Stomach (tissue), 9 donors: ENCODE results near the gene ITGAE. TPM values are rescaled to one million over a fixed set of nuclear protein-coding genes. Genes with fewer than 3 reads are reported as not detected.

ENCODE experiments used
- DNase-seq, 2 donors: peaks; one replicate each; pipeline versions ENCODE4 v3.0.0 to v3.0.0-alpha.2; 2013 to 2019
- H3K27ac ChIP-seq, 5 donors: fragments of 200-600 bp in 4 of 5; sonication (generic) in 4 of 5; one replicate each; pipeline ENCODE4 v1.5.1; 2013 to 2019; ENCODE audit warnings: mild to moderate bottlenecking in 1 of 5, moderate library complexity in 1 of 5
- H3K27me3 ChIP-seq, 3 donors: fragments of 200-600 bp; sonication (generic); one replicate each; pipeline ENCODE4 v1.5.1; 2017 to 2019; ENCODE audit warnings: mixed run types in 1 of 3
- H3K36me3 ChIP-seq, 4 donors: fragments of 200-600 bp; sonication (generic); 1 replicate in 3 of 4; 2 replicates in 1 of 4; pipeline ENCODE4 v1.5.1; 2016 to 2019
- H3K4me1 ChIP-seq, 4 donors: fragments of 200-600 bp; sonication (generic); one replicate each; pipeline ENCODE4 v1.5.1; 2016 to 2019
- H3K4me3 ChIP-seq, 4 donors: fragments of 200-600 bp; sonication (generic) in 3 of 4; one replicate each; pipeline ENCODE4 v1.5.1; 2016 to 2019; ENCODE audit warnings: mild to moderate bottlenecking in 1 of 4
- H3K9me3 ChIP-seq, 4 donors: fragments of 200-600 bp; sonication (generic); one replicate each; pipeline ENCODE4 v1.5.1; 2016 to 2019
- CTCF ChIP-seq, 7 experiments: fragments of 450-650 bp in 4 of 7; fragments of 200-600 bp in 3 of 7; sonication (generic) in 3 of 7; IDR thresholded peaks; one replicate each; pipeline ENCODE4 v1.5.1; 2016 to 2019; ENCODE audit warnings: antibody characterized with exemption in 7 of 7, control low read depth in 2 of 7, mild to moderate bottlenecking in 1 of 7
- EP300 ChIP-seq: sonication (generic); formaldehyde crosslinking; IDR thresholded peaks from one replicate; pipeline ENCODE4 v1.6.1; 2017; ENCODE audit warnings: antibody characterized with exemption
- POLR2A ChIP-seq, 4 donors: fragments of 450-650 bp; IDR thresholded peaks; one replicate each; pipeline ENCODE4 v1.6.1; 2016; ENCODE audit warnings: antibody characterized with exemption in 4 of 4, control low read depth in 2 of 4, mild to moderate bottlenecking in 1 of 4, moderate library complexity in 1 of 4
- POLR2AphosphoS5 ChIP-seq, 3 donors: sonication (generic); formaldehyde crosslinking; IDR thresholded peaks; one replicate each; pipeline ENCODE4 v1.6.1; 2016; ENCODE audit warnings: antibody characterized with exemption in 3 of 3
- WGBS, 5 donors: extraction: QIAGEN DNeasy Blood & Tissue Kit in 3 of 5; methylation state at CpG; one replicate each; pipeline versions ENCODE4 v1.1.5 to v1.1.7; 2013 to 2018; 5-methylcytosine and 5-hydroxymethylcytosine counted together
- intact Hi-C: fragments of 100-400 bp; cut with DNase I; formaldehyde crosslinking; loops from one replicate; pipeline ENCODE4 v1.15.1; 2023; ENCODE audit warnings: low total_unique reads
- polyA plus RNA-seq, 3 donors: library from polyadenylated mRNA; stranded (reverse); fragments of 200-250 nt; gene quantifications; one replicate each; pipeline ENCODE4 v1.2.3, GENCODE V29; 2013
- total RNA-seq, 5 donors: library from RNA; depleted of rRNA; stranded (reverse); fragments of >200 nt; gene quantifications; one replicate each; pipeline versions ENCODE4 v1.1.0 to v1.2.3, GENCODE V29; 2014 to 2016
- donor health status: healthy with polysubstance abuse.
- donor health status: Bipolar disorder and iron deficiency.
- donor health status: healthy.

Gene ITGAE
- total and polyA plus RNA-seq, 8 donors, result 4.5 to 66.8 (median 31.0) TPM

- TF ChIP-seq POLR2AphosphoS5 (IDR thresholded peaks at IDR 0.05) (no peak), EP300 (no peak), POLR2A (IDR thresholded peaks at IDR 0.05) (no peak), CTCF (IDR thresholded peaks at IDR 0.05) (no peak)
- Histone ChIP-seq H3K9me3 (no peaks in the 10 kb centered on the region), H3K36me3 (peaks cover 15 to 78% (median 75%) of the 10 kb centered on the region in 4 donors), H3K27ac (no peak overlapping the region), H3K4me3 (no peak overlapping the region), H3K27me3 (no peaks in the 10 kb centered on the region), H3K4me1 (peaks cover 8 to 42% (median 14%) of the 10 kb centered on the region in 4 donors)
- 84 to 91% (median 88%) methylated on average over 4 of the region's 4 CpGs for WGBS, 5 donors
- no peak for DNase-seq
- intact Hi-C loops, result no loop called here
Measured at GRCh38 chr17:3834811-3835210, 33.8 kb upstream of the ITGAE start.

GRCh38 chr17:3828852-3829232 lies 27.9 kb upstream of the ITGAE start:
- no peak for TF ChIP-seq POLR2A (IDR thresholded peaks at IDR 0.05)
- TF ChIP-seq EP300, result no peak
- TF ChIP-seq POLR2AphosphoS5 (IDR thresholded peaks at IDR 0.05), result no peak
- TF ChIP-seq CTCF (IDR thresholded peaks at IDR 0.05), result no peak
- H3K27ac ChIP-seq, result peak overlapping the region; percentile 17 to 69 (median 47)
- H3K4me1 ChIP-seq, result peaks cover 5 to 38% (median 19%) of the 10 kb centered on the region in 4 donors
- DNase-seq, result no peak
- intact Hi-C loops, result no loop called here
- H3K27me3 ChIP-seq, result no peaks in the 10 kb centered on the region
- peaks cover 17 to 78% (median 72%) of the 10 kb centered on the region in 4 donors for H3K36me3 ChIP-seq
- 80 to 88% (median 87%) methylated on average over 7 of the region's 7 CpGs for WGBS, 5 donors
- no peaks in the 10 kb centered on the region for H3K9me3 ChIP-seq
- H3K4me3 ChIP-seq, result no peak overlapping the region

- intact Hi-C loops, result no loop called here
- Histone ChIP-seq H3K4me1 (peaks cover 5 to 38% (median 19%) of the 10 kb centered on the region in 4 donors), H3K4me3 (no peak overlapping the region), H3K27ac (peak overlapping the region; percentile 29 to 69 (median 47)), H3K36me3 (peaks cover 21 to 78% (median 72%) of the 10 kb centered on the region in 4 donors), H3K27me3 (no peaks in the 10 kb centered on the region), H3K9me3 (no peaks in the 10 kb centered on the region)
- TF ChIP-seq CTCF (IDR thresholded peaks at IDR 0.05), result no peak
- TF ChIP-seq POLR2A (IDR thresholded peaks at IDR 0.05), result no peak
- peak in 1 of 3 donors; percentile 25 for TF ChIP-seq POLR2AphosphoS5 (IDR thresholded peaks at IDR 0.05)
- TF ChIP-seq EP300, result no peak
- peak; percentile 31 to 45 for DNase-seq
- WGBS, 5 donors, result 28 to 53% (median 37%) methylated on average over 7 of the region's 7 CpGs
Measured at GRCh38 chr17:3828151-3828851, 27.3 kb upstream of the ITGAE start.

GRCh38 chr17:3827124-3827773 lies 26.3 kb upstream of the ITGAE start:
- peak; percentile 65 to 78 for DNase-seq
- WGBS, 5 donors, result 47 to 55% (median 48%) methylated on average over 6 of the region's 6 CpGs
- Histone ChIP-seq H3K36me3 (peaks cover 30 to 82% (median 77%) of the 10 kb centered on the region in 4 donors), H3K27ac (peak overlapping the region in 2 of 5 donors; percentile 47 to 69), H3K27me3 (no peaks in the 10 kb centered on the region), H3K9me3 (no peaks in the 10 kb centered on the region), H3K4me3 (no peak overlapping the region), H3K4me1 (peaks cover 5 to 38% (median 19%) of the 10 kb centered on the region in 4 donors)
- TF ChIP-seq POLR2A (IDR thresholded peaks at IDR 0.05) (no peak), EP300 (no peak), CTCF (IDR thresholded peaks at IDR 0.05) (peak in 5 of 7 experiments; percentile 21 to 61 (median 48))
- intact Hi-C loops, result no loop called here
